MCF 10A (cell line): ENCODE measurements around the gene DDIT3. TPM values are rescaled to one million over a fixed set of nuclear protein-coding genes. Genes with fewer than 3 reads are reported as not detected.
A peak's percentile ranks its signal among the peaks of the same experiment; 100 is the strongest.

ENCODE experiments used
- BruUV-seq: library from RNA; stranded (reverse); fragments of 400-500 nt; replicated peaks from 2 replicates; lab custom pipeline; 2021; lab: Mats Ljungman, UMichigan
- CTCF ChIA-PET: fragments of 300-600 bp; sonication (Branson Sonifier 250); formaldehyde crosslinking; extraction: SDS; loops from one replicate; lab custom pipeline; 2021; ENCODE audit warnings: antibody characterized with exemption, inconsistent platforms; lab: Yijun Ruan, JAX
- POLR2A ChIA-PET: fragments of 300-600, 350-650 bp; sonication (Branson Sonifier 250); formaldehyde crosslinking; extraction: SDS; loops from one replicate; lab custom pipeline; 2020; ENCODE audit warnings: antibody characterized with exemption, inconsistent platforms; lab: Yijun Ruan, JAX
- DNase-seq: peaks from one replicate; pipeline ENCODE4 v3.0.0-alpha.2; 2018; ENCODE audit not compliant: unreplicated experiment
- H3K27ac Mint-ChIP-seq: one replicate; pipeline ENCODE4 v1.8.0; 2022; ENCODE audit warnings: mild to moderate bottlenecking, low read depth, mixed read lengths; ENCODE audit not compliant: unreplicated experiment
- H3K27me3 Mint-ChIP-seq: one replicate; pipeline ENCODE4 v1.8.0; 2022; ENCODE audit warnings: mixed read lengths; ENCODE audit not compliant: insufficient read depth, unreplicated experiment
- H3K36me3 Mint-ChIP-seq: one replicate; pipeline ENCODE4 v1.8.0; 2022; ENCODE audit warnings: mild to moderate bottlenecking, moderate library complexity, mixed read lengths; ENCODE audit not compliant: insufficient read depth, unreplicated experiment
- H3K4me1 Mint-ChIP-seq: one replicate; pipeline ENCODE4 v1.8.0; 2022; ENCODE audit warnings: mixed read lengths; ENCODE audit not compliant: insufficient read depth, unreplicated experiment
- H3K4me3 Mint-ChIP-seq: one replicate; pipeline ENCODE4 v1.8.0; 2022; ENCODE audit warnings: mild to moderate bottlenecking, moderate library complexity, mixed read lengths; ENCODE audit not compliant: unreplicated experiment
- H3K9me3 Mint-ChIP-seq: one replicate; pipeline ENCODE4 v1.8.0; 2022; ENCODE audit warnings: mixed read lengths; ENCODE audit not compliant: unreplicated experiment
- CTCF ChIP-seq: fragments of 200-600 bp; IDR thresholded peaks from one replicate; pipeline ENCODE4 v1.8.0; 2022; ENCODE audit warnings: antibody characterized with exemption, mild to moderate bottlenecking; ENCODE audit not compliant: unreplicated experiment
- intact Hi-C: fragments of 100-400 bp; cut with micrococcal nuclease; formaldehyde crosslinking; loops from 2 replicates; pipeline ENCODE4 v1.14.1; 2022
- total RNA-seq: library from RNA; stranded (reverse); gene quantifications from 2 replicates; pipeline ENCODE4 v1.2.3, GENCODE V29; 2022

DDIT3 gene
- total RNA-seq, 1 experiment from 2014 or later: 156 TPM

GRCh38 chr12:57528831-57529555 lies 8.7 kb upstream of the DDIT3 start:
- ChIA-PET POLR2A (interaction anchor here (0.6 to 0.7 kb wide), 2 partner anchors 18 to 204 kb away, joined by 4 read pairs; no protein-coding TSS in a partner anchor), CTCF (interaction anchor here (0.9 kb wide), 1 partner anchor 12 kb away, joined by 3 read pairs; no protein-coding TSS in a partner anchor)
- no peaks in the 10 kb centered on the region for H3K9me3 Mint-ChIP-seq
- H3K4me3 Mint-ChIP-seq: no peak overlapping the region
- no TSS peak for BruUV-seq
- H3K4me1 Mint-ChIP-seq: peaks cover 7% of the 10 kb centered on the region
- TF ChIP-seq CTCF: no peak
- no peak for DNase-seq
- H3K36me3 Mint-ChIP-seq: peaks cover 78% of the 10 kb centered on the region
- peak overlapping the region; percentile 23 for H3K27ac Mint-ChIP-seq
- no peaks in the 10 kb centered on the region for H3K27me3 Mint-ChIP-seq
- intact Hi-C loops: no loop called here

GRCh38 chr12:57528176-57528575 lies 7.9 kb upstream of the DDIT3 start:
- CTCF ChIA-PET: interaction anchor here (0.9 kb wide), 1 partner anchor 13 kb away, joined by 3 read pairs; no protein-coding TSS in a partner anchor
- Mint-ChIP-seq H3K9me3 (no peaks in the 10 kb centered on the region), H3K27ac (no peak overlapping the region), H3K4me1 (peaks cover 9% of the 10 kb centered on the region), H3K27me3 (no peaks in the 10 kb centered on the region), H3K36me3 (peaks cover 81% of the 10 kb centered on the region), H3K4me3 (no peak overlapping the region)
- POLR2A ChIA-PET: interaction anchor here (0.6 to 0.7 kb wide), 2 partner anchors 19 to 205 kb away, joined by 4 read pairs; no protein-coding TSS in a partner anchor
- BruUV-seq: no TSS peak
- no peak for DNase-seq
- no peak for TF ChIP-seq CTCF
- intact Hi-C loops: no loop called here

- Mint-ChIP-seq H3K4me3 (no peak overlapping the region), H3K27me3 (no peaks in the 10 kb centered on the region), H3K27ac (no peak overlapping the region), H3K9me3 (no peaks in the 10 kb centered on the region), H3K4me1 (peaks cover 9% of the 10 kb centered on the region), H3K36me3 (peaks cover 75% of the 10 kb centered on the region)
- no TSS peak for BruUV-seq
- no peak for DNase-seq
- no peak for TF ChIP-seq CTCF
- intact Hi-C loops: no loop called here
- POLR2A ChIA-PET: interaction anchor here (0.6 to 0.7 kb wide), 2 partner anchors 15 to 449 kb away, joined by 3 to 5 read pairs; no protein-coding TSS in a partner anchor
- CTCF ChIA-PET: interaction anchor here (1.3 to 1.4 kb wide), 3 partner anchors 12 to 68 kb away, joined by 3 read pairs; no protein-coding TSS in a partner anchor
Measured at GRCh38 chr12:57527184-57527583, 6.9 kb upstream of the DDIT3 start.

- Mint-ChIP-seq H3K9me3 (no peaks in the 10 kb centered on the region), H3K27me3 (no peaks in the 10 kb centered on the region), H3K4me1 (peaks cover 12% of the 10 kb centered on the region), H3K27ac (no peak overlapping the region), H3K4me3 (no peak overlapping the region), H3K36me3 (peaks cover 72% of the 10 kb centered on the region)
- ChIA-PET CTCF (interaction anchor here (0.5 to 1.4 kb wide), 4 partner anchors 13 to 1526 kb away, joined by 3 read pairs; no protein-coding TSS in a partner anchor), POLR2A (interaction anchor here (0.6 to 1.9 kb wide), 3 partner anchors 16 to 449 kb away, joined by 3 to 6 read pairs (median 5); no protein-coding TSS in a partner anchor)
- no TSS peak for BruUV-seq
- intact Hi-C loops: no loop called here
- no peak for DNase-seq
- TF ChIP-seq CTCF: no peak
Measured at GRCh38 chr12:57526477-57527126, 6.3 kb upstream of the DDIT3 start.
